Measurements from ENCODE around the gene C6orf62.
"Not testable (repeated sequence)": the region's sequence is repeated elsewhere in the genome, so short reads cannot be mapped to it uniquely, and the experiment has no call there.

Gene C6orf62

GRCh38 chr6:24699521-24700359, 19.2 kb downstream of the C6orf62 start:
- no peak for DNase-seq (ENCODE audit: low read depth in 2 of 2)

- no peak for DNase-seq (ENCODE audit: low read depth in 2 of 2)
These were observed 22.9 kb downstream of the C6orf62 start for GRCh38 chr6:24696097-24696496.

GRCh38 chr6:24695635-24696034, 23.3 kb downstream of the C6orf62 start:
- DNase-seq (ENCODE audit: low read depth in 2 of 2), result not testable (repeated sequence)

GRCh38 chr6:24694198-24694597, 24.8 kb downstream of the C6orf62 start:
- no peak for DNase-seq (ENCODE audit: low read depth in 2 of 2)

GRCh38 chr6:24692848-24693592, 25.9 kb downstream of the C6orf62 start:
- DNase-seq (ENCODE audit: low read depth in 2 of 2), result no peak

- no peak for DNase-seq (ENCODE audit: low read depth in 2 of 2)
These were observed 26.5 kb downstream of the C6orf62 start for GRCh38 chr6:24692415-24692814.

GRCh38 chr6:24692003-24692402, 27.0 kb downstream of the C6orf62 start:
- DNase-seq (ENCODE audit: low read depth in 2 of 2), result no peak

- no peak for DNase-seq (ENCODE audit: low read depth in 2 of 2)
These were observed 27.4 kb downstream of the C6orf62 start for GRCh38 chr6:24691550-24691949.

GRCh38 chr6:24690593-24690992, 28.4 kb downstream of the C6orf62 start:
- DNase-seq (ENCODE audit: low read depth in 2 of 2), result no peak

GRCh38 chr6:24689964-24690363, 29.0 kb downstream of the C6orf62 start:
- DNase-seq (ENCODE audit: low read depth in 2 of 2), result no peak

GRCh38 chr6:24686946-24687345, 32.0 kb downstream of the C6orf62 start:
- no peak for DNase-seq (ENCODE audit: low read depth in 2 of 2)

GRCh38 chr6:24686408-24686807, 32.5 kb downstream of the C6orf62 start:
- DNase-seq (ENCODE audit: low read depth in 2 of 2), result no peak

- DNase-seq (ENCODE audit: low read depth in 2 of 2), result no peak
These were observed 35.4 kb downstream of the C6orf62 start for GRCh38 chr6:24683297-24684296.

- DNase-seq (ENCODE audit: low read depth in 2 of 2), result no peak
These were observed 38.4 kb downstream of the C6orf62 start for GRCh38 chr6:24680582-24680981.

- not testable (repeated sequence) for DNase-seq (ENCODE audit: low read depth in 2 of 2)
These were observed 40.1 kb downstream of the C6orf62 start for GRCh38 chr6:24678792-24679352.

GRCh38 chr6:24673625-24674024, 45.3 kb downstream of the C6orf62 start:
- DNase-seq (ENCODE audit: low read depth in 2 of 2), result no peak

- DNase-seq (ENCODE audit: low read depth in 2 of 2), result no peak
These were observed 46.3 kb downstream of the C6orf62 start for GRCh38 chr6:24672620-24673182.

GRCh38 chr6:24671077-24671476, 47.9 kb downstream of the C6orf62 start:
- not testable (repeated sequence) for DNase-seq (ENCODE audit: low read depth in 2 of 2)

GRCh38 chr6:24670492-24670891, 48.5 kb downstream of the C6orf62 start:
- not testable (repeated sequence) for DNase-seq (ENCODE audit: low read depth in 2 of 2)

GRCh38 chr6:24668997-24669361, 50.0 kb downstream of the C6orf62 start:
- no peak for DNase-seq (ENCODE audit: low read depth in 2 of 2)
